ENCODE results near the gene PTPRG. TPM values are rescaled to one million over a fixed set of nuclear protein-coding genes. Genes with fewer than 3 reads are reported as not detected.
"Not testable (repeated sequence)": the region's sequence is repeated elsewhere in the genome, so short reads cannot be mapped to it uniquely, and the experiment has no call there.

The PTPRG gene
- total RNA-seq, 1 donor from 2014 or later, result 0.22 TPM

- ATAC-seq (ENCODE audit: low read depth) (no peak), DNase-seq (no peak)
- Mint-ChIP-seq H3K27ac (no peak overlapping the region), H3K4me1 (no peaks in the 10 kb centered on the region), H3K9me3 (peaks cover 2% of the 10 kb centered on the region), H3K27me3 (no peaks in the 10 kb centered on the region), H3K36me3 (ENCODE audit: low read depth) (no peaks in the 10 kb centered on the region), H3K4me3 (no peak overlapping the region)
- CTCF ChIA-PET, result no interaction called here
- no peak for TF ChIP-seq CTCF (IDR thresholded peaks at IDR 0.05)
- POLR2A ChIA-PET, result no interaction called here
- intact Hi-C loops (cut with micrococcal nuclease), result no loop called here
These were observed 186.9 kb downstream of the PTPRG start for GRCh38 chr3:61748288-61748687.

- Mint-ChIP-seq H3K27me3 (no peaks in the 10 kb centered on the region), H3K9me3 (peaks cover 2% of the 10 kb centered on the region), H3K4me1 (no peaks in the 10 kb centered on the region), H3K4me3 (no peak overlapping the region), H3K36me3 (ENCODE audit: low read depth) (no peaks in the 10 kb centered on the region), H3K27ac (no peak overlapping the region)
- intact Hi-C loops (cut with micrococcal nuclease), result no loop called here
- ATAC-seq (ENCODE audit: low read depth), result no peak
- no peak for DNase-seq
- ChIA-PET CTCF (no interaction called here), POLR2A (no interaction called here)
- TF ChIP-seq CTCF (IDR thresholded peaks at IDR 0.05), result no peak
These were observed 189.4 kb downstream of the PTPRG start for GRCh38 chr3:61750766-61751165.

- no peak overlapping the region for H3K4me3 Mint-ChIP-seq
- H3K9me3 Mint-ChIP-seq, result no peaks in the 10 kb centered on the region
- no peak for ATAC-seq (ENCODE audit: low read depth)
- intact Hi-C loops (cut with micrococcal nuclease), result no loop called here
- no peaks in the 10 kb centered on the region for H3K27me3 Mint-ChIP-seq
- ChIA-PET CTCF (no interaction called here), POLR2A (no interaction called here)
- H3K4me1 Mint-ChIP-seq, result no peaks in the 10 kb centered on the region
- no peaks in the 10 kb centered on the region for H3K36me3 Mint-ChIP-seq (ENCODE audit: low read depth)
- no peak for DNase-seq
- TF ChIP-seq CTCF (IDR thresholded peaks at IDR 0.05), result no peak
- no peak overlapping the region for H3K27ac Mint-ChIP-seq
These were observed 197.5 kb downstream of the PTPRG start for GRCh38 chr3:61758839-61759238.

DNA sequence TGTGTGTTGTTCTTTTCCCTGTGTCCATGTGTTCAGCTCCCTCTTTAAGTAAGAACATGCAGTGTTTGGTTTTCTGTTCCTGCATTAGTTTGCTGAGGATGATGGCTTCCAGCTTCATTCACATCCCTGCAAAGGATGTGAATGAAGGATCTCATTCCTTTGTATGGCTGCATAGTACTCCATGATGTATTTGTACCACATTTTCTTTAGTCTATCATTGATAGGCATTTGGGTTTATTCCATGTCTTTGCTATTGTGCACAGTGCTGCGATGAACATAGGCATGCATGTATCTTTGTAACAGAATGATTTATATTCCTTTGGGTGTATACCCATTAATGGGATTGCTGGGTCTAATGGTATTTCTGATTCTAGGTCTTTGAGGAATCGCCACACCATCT is 199.4 kb downstream of the PTPRG start:
- CTCF ChIA-PET, result not testable (repeated sequence)

GRCh38 chr3:61761694-61762430 is 200.5 kb downstream of the PTPRG start:
- no peaks in the 10 kb centered on the region for H3K9me3 Mint-ChIP-seq
- TF ChIP-seq CTCF (IDR thresholded peaks at IDR 0.05), result no peak
- H3K36me3 Mint-ChIP-seq (ENCODE audit: low read depth), result no peaks in the 10 kb centered on the region
- H3K4me1 Mint-ChIP-seq, result no peaks in the 10 kb centered on the region
- no peak overlapping the region for H3K27ac Mint-ChIP-seq
- no peaks in the 10 kb centered on the region for H3K27me3 Mint-ChIP-seq
- DNase-seq, result no peak
- no peak for ATAC-seq (ENCODE audit: low read depth)
- intact Hi-C loops (cut with micrococcal nuclease), result no loop called here
- H3K4me3 Mint-ChIP-seq, result no peak overlapping the region
- ChIA-PET POLR2A (no interaction called here), CTCF (no interaction called here)

More for the DNA sequence above, 199.4 kb downstream of the PTPRG start:
- H3K27ac Mint-ChIP-seq; H3K4me1 Mint-ChIP-seq; H3K9me3 Mint-ChIP-seq; H3K4me3 Mint-ChIP-seq; intact Hi-C loops (cut with micrococcal nuclease); H3K36me3 Mint-ChIP-seq (ENCODE audit: low read depth); DNase-seq; ATAC-seq (ENCODE audit: low read depth); POLR2A ChIA-PET; H3K27me3 Mint-ChIP-seq: not testable (repeated sequence)

Measured in activated B cell treated with CpG ODN at 0.5 μM for 24 hours (primary cell).